ENCODE results near the gene PAFAH1B2.
"Not testable (repeated sequence)": the region's sequence is repeated elsewhere in the genome, so short reads cannot be mapped to it uniquely, and the experiment has no call there.

Gene PAFAH1B2

DNA sequence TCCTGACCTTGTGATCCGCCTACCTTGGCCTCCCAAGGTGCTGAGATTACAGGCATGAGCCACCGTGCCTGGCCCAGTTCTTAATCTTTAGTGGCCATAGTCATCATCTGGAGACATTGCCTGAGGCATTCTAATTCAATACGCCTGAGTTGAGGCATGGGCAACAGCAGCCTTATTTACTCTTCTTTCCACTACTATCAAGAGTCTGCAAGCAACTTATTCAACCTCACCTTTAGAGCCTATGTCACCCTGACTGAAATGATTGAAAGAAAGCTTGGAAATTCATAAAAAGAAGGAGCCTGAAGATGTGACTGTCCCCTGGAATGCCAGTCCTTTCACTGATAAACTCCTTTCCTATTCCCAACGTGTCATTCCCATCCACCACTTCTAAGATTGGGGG lies 15.8 kb upstream of the PAFAH1B2 start:
- FAIRE-seq = no peak

DNA sequence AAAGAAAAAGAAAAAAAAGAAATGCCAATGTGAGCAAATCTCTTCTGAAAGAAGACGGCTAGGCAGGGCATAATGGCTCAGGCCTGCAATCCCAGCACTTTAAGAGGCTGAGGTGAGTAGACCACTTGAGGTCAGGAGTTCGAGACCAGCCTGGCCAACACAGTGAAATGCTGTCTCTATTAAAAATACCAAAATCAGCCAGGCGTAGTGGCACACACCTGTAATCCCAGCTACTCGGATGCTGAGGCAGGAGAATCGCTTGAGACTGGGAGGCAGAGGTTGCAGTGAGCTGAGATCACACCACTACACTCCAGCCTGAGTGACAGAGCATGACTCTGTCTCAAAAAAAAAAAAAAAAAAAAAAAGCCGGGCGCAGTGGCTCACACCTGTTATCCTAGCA lies 13.7 kb upstream of the PAFAH1B2 start:
- FAIRE-seq = not testable (repeated sequence)

DNA sequence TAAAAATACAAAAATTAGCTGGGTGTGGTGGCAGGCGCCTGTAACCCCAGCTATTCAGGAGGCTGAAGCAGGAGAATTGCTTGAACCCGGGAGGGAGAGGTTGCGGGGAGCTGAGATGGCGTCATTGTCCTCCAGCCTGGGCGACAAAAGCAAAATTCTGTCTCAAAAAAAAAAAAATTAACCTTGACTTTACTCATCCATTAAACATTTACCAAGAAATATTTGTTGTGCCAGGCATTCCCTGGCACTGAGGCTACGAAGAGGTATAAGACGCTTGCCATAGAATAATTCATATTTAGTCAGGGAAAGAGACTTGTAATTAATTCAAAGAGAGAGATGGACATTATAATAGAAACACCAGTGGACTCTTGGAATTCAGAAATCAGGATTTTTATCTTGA lies 13.2 kb upstream of the PAFAH1B2 start:
- FAIRE-seq = no peak

DNA sequence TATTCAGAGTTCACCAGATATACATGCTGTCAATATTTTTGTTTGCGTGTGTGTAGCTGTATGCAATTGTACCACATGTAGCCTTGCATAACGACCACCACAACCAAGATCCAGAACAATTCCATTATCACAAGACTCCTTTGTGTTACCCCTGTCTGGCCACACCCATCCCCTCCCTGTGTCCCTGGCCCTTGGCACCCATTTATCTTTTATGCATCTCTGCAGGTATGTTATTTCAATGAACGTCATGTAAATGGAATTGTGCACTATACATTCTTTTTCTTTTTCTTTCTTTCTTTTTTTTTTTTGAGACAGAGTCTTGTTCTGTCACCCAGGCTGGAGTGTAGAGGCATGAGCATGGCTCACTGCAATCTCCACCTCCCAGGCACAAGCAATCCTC lies 9.7 kb upstream of the PAFAH1B2 start:
- FAIRE-seq = no peak

DNA sequence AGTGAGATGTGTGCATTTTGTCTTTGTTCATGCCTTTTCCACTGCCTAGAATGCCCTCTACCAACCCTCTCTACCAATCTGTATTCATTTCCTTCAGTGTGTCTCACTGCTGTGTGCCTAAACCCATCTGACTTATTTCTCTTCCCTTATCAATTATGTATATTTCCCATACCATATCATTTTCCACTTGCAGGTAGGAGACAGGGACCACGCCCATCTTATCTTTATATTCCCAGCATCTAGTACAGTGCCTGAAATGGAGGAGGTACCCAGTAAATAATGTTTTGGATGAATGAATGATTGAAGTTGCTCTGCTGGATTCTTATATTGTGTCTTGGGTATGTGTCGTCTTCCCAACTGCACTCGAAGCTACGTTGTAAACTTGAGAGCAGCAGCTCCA lies 9.1 kb upstream of the PAFAH1B2 start:
- not testable (repeated sequence) for FAIRE-seq

DNA sequence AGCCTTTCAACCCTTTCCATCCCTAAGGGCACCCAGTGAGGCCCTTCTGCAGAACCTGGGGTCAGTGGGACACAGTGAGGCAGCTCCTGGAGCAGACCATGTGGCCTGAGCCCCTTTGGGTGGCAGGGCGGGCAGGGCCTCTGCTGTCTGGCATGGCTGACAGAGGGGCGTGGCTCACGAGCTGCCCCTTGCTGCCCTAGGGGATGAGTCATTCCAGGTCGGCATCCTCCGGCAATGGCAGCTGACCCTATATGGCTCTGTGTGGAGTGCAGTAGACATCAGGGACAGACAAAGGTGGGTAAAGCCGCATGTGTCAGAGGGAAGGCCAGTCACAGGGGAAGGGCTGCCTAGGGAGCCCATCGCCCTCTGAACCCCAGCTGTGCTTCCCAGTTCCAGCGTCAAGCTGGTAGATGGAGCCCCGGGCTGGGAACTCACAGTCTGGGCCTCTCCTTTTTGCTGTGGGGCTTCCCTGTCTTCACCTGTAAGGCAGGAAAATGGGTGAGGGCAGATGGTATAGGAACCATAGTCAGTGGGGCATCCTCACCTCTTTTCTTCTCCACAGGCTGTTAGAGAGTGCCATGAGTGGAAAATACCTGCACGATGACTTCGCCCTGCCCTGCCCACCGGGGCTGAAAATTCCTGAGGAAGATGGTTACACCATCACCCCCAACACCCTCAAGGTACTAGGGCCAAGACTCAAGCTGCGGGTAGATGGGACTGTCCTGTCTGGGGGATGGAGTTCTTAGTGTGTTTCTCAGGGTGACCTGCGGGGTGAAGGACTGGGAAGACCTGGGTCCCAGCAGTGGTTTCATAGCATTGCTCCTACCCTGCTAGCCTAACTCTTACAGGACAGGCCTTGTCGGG lies 6.6 kb upstream of the PAFAH1B2 start:
- not testable (repeated sequence) for FAIRE-seq

DNA sequence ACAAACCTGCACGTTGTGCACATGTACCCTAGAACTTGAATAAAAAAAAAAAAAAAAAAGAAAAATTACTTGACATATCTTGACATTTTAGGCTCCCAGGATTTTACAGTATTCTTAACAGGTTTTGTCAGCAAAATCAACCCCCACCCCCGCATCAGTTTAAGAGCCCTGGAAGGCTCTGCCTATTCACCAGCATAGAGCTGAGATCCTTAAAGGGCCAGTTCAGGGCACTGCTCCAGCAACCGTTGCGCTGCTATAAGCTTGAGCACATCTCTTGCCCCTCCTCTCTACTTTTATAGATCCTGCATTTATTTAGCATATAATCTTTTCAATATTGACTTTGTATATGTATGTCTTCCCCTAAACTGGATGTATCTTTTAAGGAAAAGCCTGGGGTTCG lies 697 bp upstream of the PAFAH1B2 start:
- FAIRE-seq = no peak

DNA sequence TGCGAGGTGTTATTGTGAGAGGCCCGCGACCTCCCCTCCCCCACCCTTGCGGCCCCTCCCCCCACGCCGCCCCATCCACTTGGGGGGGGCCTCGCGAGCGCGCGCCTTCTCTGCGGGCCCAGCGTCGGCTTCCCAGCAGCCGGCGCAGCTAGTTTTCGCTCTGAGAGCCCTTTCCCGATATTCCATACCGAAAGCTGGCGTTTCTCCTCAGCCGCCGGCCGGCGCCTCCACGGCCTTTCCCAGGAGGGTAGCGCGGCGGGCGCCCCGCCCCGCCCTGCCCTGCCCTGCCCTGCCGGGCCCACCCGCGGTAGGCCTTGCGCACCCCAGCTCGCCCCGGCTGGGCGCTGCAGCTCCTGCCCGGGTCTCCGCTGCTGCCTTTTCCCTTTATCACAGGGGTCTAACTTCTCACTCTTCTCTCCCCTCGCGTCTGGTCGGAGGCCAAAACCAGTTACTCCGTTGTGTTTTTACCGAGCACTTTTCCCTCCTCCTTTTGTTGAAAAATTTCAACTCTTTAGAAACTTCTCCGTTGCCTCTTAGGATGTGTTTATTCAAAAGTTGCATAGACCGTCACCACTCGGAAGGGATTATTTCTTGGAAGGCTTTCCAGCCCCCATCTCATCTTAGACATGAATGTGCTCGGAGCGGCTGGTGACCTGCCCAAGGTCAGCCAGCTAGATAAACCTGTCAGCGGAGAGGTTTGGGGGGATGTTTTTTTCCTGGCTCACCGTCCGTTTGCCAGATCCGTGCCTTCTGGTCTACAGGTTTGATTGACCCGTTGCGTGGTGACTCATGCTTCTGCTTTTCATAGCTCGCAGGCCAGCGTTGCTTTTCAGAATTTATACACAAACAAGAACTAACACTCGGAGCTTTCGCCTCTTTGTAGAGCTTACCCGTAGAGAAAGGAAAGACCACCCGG lies 648 bp downstream of the PAFAH1B2 start:
- no peak for FAIRE-seq

DNA sequence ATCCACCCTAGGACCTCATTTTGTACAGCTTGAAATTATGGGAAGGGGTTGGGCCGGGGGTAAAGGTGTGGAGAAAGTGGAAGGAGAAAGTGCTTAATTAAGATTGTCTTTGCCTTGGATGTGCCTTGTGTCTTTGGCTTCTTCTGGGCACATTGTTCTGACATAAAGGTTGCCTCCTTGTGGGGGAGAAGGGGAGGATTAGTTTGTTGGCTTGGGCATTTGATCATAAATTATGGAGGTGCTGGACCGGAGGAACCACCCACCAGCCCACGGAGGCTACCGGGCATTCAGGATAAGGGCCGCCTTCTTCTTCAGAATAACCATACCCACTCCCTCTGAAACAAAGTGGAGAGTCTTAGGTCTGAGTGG lies 1.3 kb downstream of the PAFAH1B2 start:
- FAIRE-seq = no peak

DNA sequence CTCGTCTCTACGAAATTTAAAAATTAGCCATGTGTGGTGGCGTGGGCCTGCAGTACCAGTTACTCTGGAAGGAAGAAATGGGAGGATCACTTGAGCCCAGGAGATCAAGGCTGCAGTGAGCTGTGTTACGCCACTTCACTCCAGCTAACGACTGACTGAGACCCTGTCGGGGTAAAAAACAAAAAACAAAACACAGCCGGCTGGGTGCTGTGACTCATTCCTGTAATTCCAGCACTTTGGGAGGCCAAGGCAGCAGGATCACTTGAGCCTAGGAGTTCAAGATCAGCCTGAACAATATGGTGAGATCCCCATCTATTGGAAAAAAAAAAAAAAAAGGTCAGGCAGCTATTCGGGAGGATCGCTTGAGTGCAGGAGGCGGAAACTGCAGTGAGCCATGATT lies 2.4 kb downstream of the PAFAH1B2 start:
- FAIRE-seq = no peak

DNA sequence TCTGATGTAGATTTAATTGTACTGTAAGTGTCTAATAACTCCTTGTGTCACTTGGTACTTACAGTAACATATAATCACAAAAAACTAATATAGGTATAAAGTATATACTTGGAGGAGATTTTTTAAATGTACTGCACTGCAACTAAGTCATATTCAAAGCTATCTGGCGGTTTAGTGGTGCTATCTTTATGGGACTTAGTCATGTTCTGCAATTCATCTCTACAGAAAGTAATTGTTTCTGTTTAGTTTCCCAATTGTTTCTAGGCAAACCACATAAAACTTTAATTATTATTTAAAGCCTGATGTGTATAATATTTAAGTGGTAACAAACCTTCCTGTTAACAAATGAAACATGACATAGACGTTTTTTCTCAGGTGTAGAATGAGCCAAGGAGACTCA lies 8.0 kb downstream of the PAFAH1B2 start:
- no peak for FAIRE-seq

DNA sequence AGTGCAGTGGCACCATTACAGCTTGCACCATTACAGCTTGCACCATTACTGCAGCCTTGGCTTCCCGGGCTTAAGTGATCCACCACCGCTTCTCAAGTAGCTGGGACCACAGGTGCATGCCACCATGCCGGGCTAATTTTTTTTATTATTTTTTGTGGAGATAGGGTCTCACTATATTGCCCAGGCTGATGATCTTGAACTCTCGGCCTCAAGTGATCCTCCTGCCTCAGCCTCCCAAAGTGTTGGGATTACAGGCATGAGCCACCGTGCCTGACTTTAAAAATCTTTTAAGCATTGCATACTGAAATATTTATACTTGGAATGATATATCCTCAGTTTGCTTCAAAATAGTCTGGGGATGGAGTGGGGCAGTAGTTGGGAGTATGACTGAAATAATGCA lies 10.4 kb downstream of the PAFAH1B2 start:
- FAIRE-seq = no peak

DNA sequence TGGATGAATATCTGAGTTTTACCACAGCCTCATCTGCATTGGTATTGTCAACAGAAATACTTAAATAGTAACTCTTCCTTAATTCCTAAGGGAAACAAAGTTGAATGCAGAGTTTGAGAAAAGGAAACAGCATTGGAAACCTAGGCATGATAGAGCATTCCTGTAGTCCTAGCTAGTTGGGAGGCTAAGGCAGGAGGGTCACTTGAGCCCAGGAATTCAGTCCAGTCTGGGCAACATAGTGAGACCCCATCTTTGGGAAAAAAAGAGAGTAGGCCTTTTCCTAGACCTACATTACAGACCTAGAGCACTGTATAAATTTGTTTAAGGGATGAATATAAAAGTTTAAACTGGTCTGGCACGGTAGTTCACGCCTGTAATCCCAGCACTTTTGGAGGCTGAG lies 13.4 kb downstream of the PAFAH1B2 start:
- FAIRE-seq = no peak

DNA sequence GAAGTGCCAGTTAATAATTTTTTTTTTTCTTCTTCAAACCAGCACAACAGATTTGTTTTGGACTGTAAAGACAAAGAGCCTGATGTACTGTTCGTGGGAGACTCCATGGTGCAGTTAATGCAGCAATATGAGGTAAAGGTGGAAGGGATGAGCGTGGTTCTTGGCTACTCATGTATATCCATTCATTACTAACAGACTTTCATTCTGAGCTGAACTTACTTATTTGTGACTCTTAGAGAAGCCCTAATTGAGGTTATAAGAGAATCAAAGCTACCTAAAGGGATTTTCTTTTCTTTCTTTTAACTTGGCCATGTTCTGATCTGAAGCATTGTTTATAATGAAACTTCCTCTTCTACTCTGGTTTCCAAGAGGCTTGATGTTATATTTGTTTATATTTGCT lies 15.8 kb downstream of the PAFAH1B2 start:
- no peak for FAIRE-seq

DNA sequence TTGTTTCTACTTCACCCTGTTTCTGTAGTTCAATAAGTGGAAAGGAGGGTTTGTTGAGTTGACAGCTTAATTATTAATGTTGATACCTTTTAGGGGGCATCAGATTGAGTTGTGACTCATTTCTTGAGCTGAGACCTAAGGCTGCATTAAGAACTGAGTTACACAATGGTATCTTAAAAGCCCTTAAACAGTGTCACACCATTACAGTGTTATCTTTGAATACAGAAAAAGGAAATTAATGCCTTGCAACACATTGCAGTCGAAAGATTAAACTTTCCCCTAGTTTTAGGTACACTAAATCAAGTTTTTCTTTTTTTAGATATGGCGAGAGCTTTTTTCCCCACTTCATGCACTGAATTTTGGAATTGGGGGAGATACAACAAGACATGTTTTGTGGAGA lies 16.7 kb downstream of the PAFAH1B2 start:
- no peak for FAIRE-seq

DNA sequence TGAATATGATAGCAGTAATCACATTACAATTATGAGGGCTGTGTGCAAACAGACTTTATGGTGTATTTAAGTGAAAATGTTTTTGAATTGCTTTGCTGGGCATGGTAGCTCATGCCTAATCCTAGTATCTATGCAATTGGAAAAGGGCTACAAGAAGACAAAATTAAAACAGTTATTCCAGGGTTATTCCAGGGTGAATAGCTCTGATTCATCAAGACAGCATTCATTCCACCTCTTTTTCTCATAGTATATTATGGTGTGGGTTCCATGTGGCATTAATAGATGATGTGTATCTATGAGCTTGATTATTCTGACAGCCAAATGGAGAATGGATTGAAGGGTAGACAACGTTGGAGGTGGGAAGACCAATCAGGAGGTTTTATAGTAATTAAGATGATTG lies 22.4 kb downstream of the PAFAH1B2 start:
- FAIRE-seq = no peak

DNA sequence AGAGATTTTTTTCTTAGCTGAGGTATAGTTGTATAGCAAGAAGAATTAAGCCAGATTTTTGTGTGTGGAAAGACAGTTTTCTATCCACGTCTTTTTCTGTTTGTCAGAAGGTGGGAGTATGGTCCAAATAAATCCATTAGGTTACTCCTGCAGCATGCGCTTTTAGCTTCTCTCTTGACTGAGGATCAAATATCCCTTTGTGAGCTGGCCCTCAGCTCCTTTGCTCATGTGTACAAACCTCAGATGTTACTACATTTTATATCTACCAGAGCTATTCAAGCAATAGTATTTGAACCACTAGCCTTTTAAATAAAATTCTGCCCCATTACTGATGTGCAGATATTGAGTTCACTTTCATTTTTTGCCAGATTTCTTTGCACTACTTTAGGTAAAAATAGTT lies 25.6 kb downstream of the PAFAH1B2 start:
- no peak for FAIRE-seq

DNA sequence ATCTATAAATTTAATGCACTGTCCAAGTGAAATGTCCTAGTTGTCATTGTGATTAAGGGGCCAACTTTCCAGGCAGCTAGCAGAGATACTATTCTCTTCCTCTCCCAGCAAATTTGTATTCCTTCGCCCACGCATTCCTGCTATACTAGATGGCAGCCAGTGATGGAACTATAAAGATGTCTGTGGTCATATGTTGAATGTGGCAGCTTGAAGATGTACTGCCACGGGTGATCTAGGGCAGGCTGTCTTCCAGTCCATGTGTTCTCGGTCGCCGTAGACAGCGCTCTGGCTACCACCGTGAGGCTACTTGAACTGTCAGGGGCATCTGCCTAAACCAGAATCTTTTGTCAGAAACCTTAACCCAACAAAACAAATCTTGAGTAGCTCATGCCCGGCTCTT lies 26.1 kb downstream of the PAFAH1B2 start:
- no peak for FAIRE-seq

DNA sequence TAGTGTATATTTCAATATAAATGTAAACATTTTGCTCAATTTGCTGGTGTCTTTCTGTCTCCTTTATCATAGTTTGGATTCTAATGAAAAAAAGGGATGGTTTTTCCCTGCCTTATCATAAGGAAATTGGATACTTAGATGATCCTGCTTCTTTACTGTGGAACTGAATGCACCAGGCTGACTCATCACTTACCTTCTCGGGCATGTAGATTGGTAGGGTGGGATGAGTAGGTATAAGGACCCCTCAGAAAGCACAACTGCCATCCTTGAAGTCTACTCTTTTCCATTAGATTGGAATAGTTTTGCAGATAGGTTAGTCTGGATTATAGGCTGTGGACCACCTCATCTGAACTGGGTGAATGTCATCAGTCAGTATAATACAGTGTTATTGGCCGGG lies 26.9 kb downstream of the PAFAH1B2 start:
- FAIRE-seq = no peak

DNA sequence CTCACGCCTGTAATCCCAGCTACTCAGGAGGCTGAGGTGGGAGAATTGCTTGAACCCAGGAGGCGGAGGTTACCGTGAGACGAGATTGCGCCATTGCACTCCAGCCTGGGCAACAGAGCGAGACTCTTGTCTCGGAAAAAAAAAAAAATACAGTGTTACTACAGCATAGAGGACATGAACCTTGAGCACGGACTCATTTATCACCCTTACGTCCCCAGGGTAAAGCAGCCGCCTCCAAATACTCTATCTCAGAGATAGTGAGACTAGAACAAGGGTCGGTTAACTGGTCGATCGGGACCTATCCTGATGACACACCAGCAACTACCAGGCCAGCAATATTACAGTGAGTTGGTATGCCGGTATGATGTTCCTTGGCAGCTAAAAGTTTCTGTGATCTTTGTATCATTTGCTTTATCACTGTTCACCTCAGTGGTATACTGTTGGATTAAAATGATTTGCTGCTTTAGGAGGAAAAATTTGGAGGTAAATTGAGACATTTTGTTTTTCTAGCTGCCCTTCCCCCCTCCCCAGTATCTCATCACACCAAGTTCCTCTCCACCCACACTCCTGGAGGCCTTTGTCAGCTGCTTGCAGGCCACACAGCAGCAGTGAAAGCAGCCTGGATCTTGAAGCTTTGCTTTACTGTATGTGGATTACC lies 27.4 kb downstream of the PAFAH1B2 start:
- no peak for FAIRE-seq

DNA sequence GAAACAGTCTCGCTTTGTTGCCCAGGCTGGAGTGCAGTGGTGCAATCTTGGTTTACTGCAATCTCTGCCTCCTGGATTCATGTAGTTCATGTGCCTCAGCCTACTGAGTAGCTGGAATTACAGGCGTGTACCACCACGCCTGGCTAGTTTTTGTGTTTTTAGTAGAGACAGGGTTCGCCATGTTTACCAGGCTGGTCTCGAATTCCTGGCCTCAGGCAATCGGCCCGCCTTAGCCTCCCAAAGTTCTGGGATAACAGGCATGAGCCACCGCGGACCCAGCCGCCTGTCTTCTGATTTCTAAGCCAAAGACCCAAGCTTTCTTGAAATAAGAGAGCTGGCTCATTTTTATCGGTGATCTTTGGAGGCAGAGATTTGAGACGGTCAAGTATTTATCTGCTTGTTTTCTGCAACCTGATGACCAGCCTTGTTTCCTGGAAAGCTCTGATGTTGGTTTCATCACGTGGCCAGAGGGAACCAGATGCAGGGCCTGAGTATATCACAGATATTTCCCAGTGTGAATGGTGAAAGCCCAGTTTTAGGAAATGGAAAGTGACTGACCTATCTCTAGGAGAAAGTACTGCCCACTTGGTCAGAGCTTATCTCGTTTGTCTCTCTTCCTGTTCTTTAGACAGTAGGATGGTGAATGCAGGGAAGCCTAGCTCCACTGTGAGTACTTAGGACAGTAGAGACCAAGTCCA lies 28.8 kb downstream of the PAFAH1B2 start:
- no peak for FAIRE-seq

DNA sequence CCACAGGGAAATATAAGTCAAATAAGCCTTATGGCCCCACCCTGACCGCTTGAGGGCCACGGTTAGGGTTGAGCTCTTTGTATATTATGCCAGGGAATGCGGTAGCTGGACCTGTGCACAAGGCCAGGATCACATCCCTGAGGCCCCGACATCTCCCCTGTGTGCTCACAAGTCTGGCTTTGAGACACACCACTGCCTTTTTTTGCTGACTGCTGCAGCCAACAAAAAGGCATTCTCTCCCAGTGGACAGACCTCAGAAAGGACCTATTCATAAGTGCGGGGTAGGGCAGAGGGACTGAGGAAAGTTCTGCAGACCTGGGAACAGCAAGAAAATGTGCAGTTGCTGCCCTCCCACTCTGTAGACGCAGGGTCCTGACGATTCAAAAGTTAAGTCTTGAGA lies 31.0 kb downstream of the PAFAH1B2 start:
- no peak for FAIRE-seq

DNA sequence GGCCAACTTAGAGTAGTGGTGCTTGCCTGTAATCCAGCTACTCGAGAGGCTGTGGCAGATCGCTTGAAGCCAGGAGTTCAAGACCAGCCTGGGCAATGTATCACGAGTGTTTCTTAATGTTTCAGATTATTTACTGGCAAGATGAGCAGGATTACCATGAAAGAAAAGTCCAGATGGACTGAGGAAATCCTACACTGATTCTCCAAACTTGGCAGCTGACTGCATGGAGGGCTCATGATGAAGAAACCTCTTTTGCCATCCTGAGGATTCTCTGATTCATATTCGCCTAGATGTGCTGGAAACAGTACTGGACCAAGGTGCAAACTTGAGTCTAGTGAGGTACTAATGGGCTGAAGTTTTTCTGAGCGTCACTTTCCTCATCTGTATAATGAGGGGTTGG lies 31.7 kb downstream of the PAFAH1B2 start:
- no peak for FAIRE-seq

Data from G401.6 (cell line).